ENCODE results near the gene PUS7.
"Not testable (repeated sequence)": the region's sequence is repeated elsewhere in the genome, so short reads cannot be mapped to it uniquely, and the experiment has no call there.

The PUS7 gene

DNA sequence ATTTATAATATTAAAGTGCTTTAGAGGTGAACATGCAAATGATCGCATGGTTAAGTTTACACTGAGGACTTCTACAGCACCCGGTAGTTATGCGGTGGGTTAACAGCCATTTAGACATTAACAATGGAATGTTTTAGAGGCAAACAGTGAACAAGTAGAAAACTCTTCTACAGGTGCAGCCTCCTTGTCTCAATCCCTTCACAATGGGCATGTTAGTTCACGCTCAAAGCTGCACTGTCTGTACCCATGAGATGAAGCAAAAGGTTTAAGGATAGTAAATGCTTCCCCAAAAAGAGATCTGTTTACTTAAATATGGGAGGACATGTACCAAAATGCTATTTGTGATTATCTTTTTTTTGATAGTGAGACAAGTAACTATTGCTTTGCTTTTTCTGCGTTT lies 25.1 kb downstream of the PUS7 start:
- DNase-seq (ENCODE audit: low read depth): no peak

DNA sequence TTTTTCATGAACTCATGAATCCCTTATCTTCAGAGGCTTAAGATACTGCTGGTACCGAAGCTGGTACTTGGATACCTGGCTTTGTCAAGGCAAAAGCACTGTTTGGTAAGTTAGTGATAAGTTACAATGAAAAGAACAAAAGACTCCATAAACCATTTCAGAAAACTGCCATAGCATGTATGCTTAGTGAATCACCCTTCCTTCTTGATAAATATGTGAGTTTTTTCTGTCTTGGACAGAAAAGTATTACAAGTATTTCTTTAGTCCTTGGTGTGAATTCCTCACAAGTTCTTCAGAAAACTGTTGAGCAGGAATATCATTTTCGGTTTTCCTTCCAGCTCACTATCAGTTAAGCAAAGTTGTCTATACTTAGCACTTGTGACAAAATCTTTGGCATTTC lies 25.6 kb downstream of the PUS7 start:
- peak; percentile 79 for DNase-seq (ENCODE audit: low read depth)

DNA sequence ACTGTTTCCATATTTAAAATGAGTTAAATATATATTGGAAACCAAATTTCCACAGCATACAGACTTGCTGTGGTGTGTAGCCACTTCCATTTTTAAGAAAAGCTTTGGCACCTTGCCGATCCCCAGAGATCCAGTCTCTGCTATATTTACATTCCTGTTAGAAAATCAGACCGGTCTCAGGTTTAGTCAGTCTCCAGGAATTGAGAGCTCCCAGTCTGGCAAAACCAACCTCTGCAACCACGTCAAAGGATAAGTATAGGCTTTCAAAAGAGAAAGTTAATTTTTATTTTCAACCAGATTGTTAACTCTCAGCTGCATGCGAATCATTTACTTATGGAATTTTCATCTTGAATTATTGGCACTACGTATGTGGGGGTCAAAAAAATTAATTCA lies 28.2 kb downstream of the PUS7 start:
- DNase-seq (ENCODE audit: low read depth): peak; percentile 82

DNA sequence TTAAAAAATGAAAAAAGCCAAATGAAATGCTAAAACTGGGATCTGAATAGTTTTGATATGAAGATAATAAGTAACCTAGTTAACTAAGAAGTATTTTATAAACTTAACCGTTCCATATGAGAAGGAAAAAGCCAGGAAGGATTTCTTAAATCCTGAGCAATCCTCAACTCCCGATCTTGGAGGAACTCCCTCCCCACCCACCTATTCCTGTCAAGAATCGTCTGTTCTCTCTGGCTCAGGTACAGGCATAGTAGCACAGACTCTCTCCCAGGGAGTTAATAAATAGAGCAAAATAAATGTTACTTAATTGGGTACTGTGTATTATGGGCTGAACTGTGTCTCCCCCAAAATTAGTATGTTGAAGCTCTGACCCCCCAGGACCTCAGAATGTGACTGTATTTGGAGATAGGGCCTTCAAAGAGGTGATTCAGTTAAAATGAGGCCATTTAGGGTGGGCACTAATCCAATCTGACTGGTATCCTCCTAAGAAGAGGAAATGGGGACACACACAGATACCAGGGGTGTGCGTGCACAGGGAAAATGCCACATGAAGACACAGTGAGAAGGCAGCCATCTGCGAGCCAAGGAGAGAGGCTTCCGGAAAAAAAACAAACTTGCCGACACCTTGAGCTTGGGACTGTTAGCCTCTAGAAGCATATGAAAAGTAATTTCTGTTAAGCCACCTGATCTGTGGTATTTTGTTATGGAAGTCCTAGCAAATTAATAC lies 28.7 kb downstream of the PUS7 start:
- DNase-seq (ENCODE audit: low read depth): no peak

DNA sequence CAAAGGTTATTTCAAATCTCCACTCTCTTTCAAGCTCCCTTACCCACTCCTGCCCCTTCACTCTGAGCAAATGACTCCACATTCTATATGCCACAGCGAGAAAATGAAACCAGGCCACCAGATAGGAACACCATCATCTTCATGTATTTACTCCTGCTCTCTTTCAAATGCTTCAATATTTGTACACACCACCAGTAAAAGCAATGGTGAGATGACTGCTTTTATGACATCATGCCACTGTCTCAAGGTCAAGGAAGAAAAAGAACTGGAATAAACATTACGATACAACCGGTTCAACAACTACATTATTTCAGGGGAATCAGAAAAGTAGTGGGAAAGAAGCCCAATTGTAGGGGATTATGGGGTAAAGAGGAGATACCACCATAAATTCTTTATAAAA lies 32.7 kb downstream of the PUS7 start:
- DNase-seq (ENCODE audit: low read depth): peak; percentile 15

DNA sequence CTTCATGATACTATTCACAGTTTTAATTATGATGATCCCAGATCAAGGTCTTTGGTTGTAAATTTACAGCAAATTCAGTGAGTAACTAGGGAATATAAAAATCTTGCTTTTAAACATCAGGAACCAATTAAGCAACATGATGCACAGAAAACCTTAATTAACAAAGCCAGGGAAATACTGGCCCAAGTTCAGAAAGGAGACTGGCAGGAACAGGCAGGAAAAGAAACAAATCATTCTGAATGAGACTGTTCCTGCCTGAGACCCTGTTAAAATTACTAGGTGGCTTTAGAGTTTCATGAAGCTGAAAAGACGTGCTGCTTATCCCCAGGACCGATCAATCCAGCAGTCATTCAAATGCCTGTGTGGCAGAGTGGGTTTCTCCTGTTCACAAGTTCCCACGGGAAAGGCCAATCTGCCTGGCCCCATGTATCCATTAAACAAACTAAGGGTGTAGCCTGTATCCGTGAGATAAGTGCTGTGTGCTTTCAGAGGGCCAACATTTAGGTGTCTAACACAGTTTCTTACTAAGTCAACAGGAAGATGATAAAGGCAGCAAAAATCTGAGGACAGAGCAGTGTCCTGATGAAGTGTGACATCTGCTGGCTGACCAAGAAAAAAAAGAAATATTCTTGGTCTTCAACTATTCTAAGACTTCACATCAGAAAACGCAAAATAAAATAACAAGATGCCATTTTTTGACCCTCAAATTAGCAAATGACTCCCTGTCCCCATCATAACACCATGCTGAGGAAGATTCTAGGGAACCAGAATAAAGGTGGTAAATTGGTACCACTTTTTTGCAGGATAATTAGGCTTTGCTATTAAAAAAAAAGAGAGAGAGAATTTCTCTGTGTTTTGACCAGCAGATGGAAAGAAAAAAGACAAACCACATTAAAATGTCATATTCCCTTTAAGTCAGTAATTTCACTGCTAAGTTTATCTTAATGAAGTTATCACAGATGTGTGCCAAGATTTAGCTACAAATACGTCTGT lies 34.2 kb downstream of the PUS7 start:
- peak; percentile 80 for DNase-seq (ENCODE audit: low read depth)

DNA sequence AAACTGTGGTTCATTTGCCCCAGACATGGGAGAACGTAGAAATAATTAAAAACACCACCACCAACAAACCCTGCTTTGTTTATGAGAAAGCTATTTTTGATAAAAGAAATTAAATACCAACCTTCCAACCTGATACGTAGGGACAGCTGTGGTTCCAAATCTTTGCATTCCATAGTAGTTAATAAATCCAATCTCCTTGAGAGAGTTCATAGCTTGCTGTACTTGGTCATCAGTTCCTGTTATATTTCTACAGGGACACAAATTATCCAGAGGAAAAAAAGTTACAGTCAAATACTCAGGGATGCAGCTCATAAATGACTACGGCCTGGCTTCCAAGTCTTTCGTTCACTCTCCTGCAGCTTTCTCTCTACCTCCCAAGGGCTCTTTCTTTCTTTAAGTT lies 41.1 kb downstream of the PUS7 start:
- no peak for DNase-seq (ENCODE audit: low read depth)

DNA sequence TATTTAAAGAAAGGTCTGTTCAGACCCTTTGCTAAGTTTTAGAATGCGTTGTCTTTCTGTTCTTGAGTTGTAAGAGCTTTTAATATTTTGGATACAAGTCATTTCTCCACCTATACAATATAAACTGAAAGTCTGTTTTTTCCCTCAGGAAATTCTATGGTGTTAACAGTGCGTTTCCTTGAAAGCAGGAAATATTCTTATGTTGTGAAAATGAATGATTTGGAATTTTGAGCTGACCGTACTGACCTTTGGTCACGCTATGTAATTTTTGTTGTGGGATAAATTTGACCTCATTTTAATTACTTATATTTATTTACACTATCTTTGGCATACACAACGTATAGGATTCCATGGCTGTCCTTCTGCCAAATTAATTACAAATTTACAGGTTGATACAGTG lies 43.5 kb downstream of the PUS7 start:
- DNase-seq (ENCODE audit: low read depth): no peak

DNA sequence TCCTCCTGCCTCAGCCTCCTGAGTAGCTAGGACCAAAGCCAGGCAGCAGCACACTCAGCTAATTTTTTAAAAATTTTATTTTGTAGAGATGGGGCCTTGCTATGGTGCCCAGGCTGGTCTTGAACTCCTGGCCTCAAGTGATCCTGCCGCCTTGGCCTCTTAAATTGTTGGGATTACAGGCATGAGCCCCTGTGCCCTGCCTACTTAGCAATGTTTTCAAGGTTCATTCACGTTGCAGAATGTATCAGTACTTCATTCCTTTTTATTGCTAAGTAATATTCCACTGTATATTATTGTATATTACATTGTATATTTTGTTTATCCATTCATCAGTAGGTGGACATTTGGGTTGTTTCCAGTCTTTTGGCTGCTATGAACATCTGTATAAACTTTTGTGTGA lies 44.2 kb downstream of the PUS7 start:
- no peak for DNase-seq (ENCODE audit: low read depth)

DNA sequence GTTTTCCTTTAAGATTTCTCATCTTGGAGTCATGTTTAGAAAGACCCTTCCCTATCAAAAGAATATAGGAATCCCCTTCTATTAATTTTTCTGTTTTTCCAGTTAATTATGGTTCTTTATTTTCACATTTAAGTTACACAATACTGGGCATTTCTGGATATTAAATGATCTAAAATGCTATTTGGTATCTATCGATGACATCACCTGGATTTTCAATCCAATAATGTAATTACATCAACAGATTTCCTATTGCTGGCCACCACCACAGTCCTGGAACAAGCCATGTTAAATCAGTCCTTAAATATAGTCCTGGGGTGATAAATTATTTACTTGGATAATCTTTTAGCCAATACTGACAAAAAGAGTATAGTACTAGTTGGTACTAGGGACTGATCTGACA lies 48.0 kb downstream of the PUS7 start:
- DNase-seq (ENCODE audit: low read depth): no peak

DNA sequence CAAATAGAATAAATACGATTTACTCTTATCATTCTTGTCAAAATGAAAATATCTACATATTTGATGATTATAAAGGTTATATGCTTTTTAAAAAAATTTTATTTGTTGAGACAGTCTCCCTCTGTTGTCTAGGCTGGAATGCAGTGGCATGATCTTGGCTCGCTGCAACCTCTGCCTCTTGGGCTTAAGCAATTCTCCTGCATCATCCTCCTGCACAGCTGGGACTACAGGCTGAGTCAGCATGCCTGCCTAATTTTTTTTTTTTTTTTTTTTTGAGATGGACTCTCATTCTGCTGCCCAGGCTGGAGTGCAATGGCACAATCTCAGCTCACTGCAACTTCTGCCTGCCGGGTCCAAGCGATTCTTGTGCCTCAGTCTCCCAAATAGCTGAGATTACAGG lies 48.9 kb downstream of the PUS7 start:
- DNase-seq (ENCODE audit: low read depth): peak; percentile 89

DNA sequence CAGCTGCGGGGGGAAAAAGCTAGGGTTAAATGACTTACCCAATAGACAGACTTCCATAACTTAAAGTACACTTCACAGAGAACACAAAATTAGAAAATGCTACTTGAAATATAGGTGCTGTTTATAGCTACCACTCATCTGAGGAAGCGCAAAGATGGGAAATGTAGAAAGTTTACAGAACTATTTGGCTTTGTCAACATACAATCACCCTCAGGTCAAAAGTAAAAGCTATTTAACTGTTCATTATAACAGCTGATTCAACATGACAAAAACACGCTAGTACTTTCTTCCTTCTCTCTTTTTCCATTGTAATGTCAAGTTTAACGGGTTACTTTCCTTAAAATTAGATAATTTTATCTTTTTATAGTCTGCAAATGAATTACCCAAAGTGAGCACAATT lies 51.2 kb downstream of the PUS7 start:
- DNase-seq (ENCODE audit: low read depth): no peak

DNA sequence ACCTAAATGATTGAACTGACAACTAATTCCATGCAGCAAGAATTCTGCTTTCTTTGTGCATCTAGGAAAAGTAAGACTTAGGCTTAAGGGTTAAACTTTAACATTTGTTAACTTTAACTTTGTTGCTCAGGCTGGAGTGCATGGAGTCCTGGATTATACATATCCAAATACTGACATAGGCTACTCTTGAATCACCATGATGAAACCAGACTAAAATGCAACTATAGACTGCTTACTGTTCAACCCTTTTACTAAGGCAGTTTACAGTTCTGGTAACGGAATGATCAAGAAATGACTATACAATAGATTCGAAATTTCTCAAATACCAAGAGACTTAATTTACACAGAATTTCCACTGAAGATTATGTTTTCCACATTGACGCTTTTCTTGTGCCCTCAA lies 52.0 kb downstream of the PUS7 start:
- DNase-seq (ENCODE audit: low read depth): no peak

DNA sequence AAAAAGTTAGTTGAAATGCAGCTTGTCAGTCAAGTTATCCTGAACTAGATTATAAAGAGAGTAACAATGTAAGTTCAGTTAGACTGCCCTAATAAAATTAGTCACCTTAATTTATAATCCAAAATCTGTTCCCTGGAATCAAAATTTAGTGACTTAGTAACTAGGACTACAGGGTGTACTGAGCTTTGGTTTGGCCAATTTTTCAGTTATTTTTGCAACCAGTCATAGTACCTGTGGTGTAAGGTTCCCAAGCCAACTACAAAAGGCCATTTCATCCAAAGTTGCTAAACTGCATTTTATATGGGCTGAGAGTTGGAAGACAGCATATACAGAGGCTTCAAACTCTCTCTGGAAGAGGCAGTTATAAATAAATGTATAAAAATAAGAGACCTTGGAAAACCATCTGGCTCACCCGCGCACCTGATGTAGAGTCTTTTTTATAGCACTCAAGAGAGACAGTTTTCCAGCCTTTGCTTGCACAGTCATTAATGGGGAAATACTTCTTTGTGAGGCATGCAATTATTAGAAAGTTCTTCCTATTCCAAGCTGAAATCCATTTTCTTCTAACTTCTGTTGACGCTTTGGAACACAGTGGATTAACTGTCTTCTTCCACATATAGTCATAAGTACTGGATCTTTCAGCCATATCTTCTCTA lies 59.2 kb downstream of the PUS7 start:
- DNase-seq (ENCODE audit: low read depth): no peak

DNA sequence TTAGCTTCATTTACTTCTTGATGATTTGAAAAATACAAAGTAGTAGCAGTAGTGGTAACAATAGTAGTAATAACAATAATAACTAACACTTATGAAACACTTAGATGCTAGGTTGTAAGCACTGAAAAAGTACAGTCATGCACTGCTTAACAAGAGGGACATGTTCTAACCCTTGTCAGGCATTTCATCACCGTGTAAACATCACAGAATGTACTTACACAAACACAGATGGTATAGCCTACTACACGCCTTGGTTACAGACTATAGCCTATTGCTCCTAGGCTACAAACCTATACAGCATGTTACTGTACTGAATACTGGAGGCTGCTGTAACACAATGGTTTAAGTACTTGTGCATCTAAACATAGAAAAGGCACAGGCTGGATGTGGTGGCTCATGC lies 60.6 kb downstream of the PUS7 start:
- peak; percentile 14 for DNase-seq (ENCODE audit: low read depth)

DNA sequence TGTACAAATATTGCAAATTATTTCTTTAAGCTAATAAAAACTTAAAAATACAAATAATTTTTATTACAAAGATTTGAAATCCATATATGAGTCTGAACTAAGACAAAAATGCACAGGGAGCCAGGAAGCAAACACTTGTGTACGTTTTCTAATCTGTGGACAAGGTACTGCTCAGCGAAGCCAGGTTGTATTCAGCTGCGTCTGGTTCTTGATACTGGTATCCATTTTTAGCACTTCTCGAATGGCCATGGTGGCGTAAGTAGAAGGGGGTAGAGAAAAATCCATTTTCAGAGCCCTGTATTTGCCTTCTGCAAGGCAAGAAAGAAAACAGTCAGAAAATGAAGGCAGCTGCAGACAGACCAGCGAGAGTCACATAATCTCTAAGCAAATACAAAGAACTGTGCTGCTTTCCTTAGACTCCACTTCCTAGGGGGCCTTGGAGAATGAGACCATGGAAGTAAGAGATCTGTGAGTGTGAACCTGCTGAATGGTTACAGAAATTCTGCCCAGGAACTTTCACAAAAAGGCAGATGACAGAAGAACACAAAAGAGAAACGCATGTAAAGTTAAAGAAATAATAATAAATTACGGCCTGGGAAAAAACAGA lies 64.3 kb downstream of the PUS7 start:
- DNase-seq (ENCODE audit: low read depth): no peak

DNA sequence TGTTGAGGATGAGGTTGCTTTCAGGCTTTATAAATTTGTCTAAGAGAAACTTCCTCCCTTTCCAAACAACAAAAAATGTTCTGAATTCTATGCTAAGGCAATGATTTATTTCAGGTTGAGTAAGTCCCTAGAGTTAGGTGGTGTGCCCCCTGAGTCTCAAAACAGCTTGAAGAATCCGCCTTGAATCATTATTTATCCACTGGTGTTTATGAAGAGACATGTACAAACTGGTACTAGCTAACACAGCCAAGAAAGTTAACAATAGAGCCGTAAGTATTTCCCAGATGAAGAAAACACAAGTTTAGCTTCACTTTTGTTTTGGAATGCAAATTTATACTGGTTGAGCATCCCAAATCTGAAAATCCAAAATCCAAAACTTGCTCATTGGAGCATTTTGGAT lies 67.2 kb downstream of the PUS7 start:
- peak; percentile 80 for DNase-seq (ENCODE audit: low read depth)

DNA sequence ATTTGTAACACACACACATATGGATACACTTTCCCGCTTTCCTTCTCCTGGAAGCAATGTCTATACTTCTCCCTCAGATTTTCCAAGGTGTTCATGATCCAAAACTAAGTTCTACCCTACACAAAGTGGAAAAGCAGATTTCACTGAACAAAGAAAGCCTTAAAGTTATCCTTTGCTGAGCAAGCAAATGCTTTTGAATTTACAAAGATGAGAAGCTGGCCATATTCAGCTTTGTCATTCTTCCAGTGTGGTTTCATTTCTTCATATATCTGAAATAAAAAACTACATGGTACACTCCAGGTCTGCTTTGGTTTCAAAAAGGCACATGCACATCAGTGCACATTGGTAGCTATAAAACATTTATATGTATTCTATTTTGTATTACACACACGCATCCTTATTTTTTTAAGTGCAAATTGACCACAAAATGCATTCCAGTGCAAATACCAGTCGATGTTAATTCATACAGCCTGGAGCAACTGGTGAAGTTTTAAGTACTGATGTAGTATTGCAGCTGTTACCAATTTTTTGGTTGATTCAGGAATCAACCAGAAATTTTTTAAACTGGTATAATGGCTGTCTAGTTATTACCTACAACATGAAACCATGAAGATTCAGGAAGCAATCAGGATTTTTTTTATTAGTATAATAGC lies 67.8 kb downstream of the PUS7 start:
- DNase-seq (ENCODE audit: low read depth): peak; percentile 58

DNA sequence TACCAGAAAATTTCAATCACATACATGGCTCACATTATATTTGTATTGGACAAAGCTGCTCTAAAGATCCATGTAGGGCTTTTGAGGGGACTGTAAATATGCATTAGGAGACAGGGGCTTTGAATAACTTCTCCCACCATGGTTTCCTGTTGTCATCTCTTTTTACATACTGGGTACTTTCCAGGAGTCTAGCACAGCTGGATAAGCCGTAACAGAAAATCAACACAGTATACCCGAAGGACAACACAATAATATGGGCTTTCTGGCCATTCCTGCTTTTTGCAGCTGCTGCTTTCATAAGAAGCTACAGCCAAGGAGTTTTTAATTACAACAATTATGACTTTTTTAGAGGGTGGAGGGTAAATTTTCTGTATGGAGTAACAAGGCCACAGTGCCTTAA lies 70.0 kb downstream of the PUS7 start:
- DNase-seq (ENCODE audit: low read depth): no peak

DNA sequence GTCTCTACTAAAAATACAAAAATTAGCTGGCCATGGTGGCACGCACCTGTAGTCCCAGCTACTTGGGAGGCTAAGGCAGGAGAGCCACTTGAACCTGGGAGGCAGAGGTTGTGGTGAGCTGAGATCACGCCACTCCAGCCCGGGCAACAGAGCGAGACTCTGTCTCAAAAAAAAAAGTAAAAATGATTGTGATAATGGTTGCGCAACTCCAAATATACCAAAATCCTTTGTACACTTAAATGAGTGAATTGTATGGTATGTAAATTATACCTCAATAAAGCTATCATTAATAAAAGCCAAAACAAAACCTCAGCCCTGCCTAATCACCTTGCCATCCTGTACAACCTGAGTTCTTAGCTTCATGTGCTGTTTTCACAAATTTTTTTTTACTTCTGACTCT lies 71.2 kb downstream of the PUS7 start:
- not testable (repeated sequence) for DNase-seq (ENCODE audit: low read depth)

DNA sequence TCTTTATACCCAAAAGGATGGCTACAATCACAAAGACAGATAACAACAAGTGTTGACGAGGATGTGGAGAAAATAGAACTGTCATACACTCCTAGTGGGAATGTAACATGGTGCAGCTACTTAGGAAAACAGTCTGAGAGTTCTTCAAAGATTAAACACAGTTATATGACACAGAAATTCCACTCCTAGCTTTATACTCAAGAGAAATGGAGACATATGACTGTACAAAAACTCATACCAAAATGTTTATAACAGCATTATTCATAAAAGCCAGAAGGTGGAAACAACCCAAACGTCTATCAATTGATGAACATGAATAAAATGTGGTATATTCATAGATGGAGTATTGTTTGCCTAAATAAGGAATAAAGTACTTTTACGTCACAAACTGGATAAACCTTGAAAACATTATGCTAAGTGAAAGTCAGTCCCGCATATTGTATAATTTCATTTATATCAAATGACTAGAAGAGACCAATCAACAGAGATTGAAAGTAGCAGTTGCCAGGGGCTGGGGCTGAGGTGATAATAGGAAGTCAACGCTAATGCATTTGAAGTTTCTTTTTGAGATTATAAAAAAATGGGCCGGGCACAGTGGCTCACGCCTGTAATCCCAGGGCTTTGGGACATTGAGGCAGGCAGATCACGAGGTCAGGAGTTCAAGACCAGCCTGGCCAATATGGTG lies 71.8 kb downstream of the PUS7 start:
- DNase-seq (ENCODE audit: low read depth): no peak
